ENCODE data around the gene PCP4.

Gene PCP4

GRCh38 chr21:39972471-39972870, 105.2 kb downstream of the PCP4 start:
- Histone ChIP-seq H3K4me3 (ENCODE audit: extremely low read depth, insufficient read depth, low read length, poor library complexity, severe bottlenecking) (no peak overlapping the region), H3K27ac (ENCODE audit: low read depth, low read length, severe bottlenecking) (peak overlapping the region; percentile 76), H3K9me3 (ENCODE audit: control insufficient read depth, low read length) (no peaks in the 10 kb centered on the region), H3K36me3 (ENCODE audit: control insufficient read depth, insufficient read depth, low read length) (no peaks in the 10 kb centered on the region), H3K4me1 (ENCODE audit: control insufficient read depth, insufficient read depth, low read length, poor library complexity, severe bottlenecking) (peaks cover 15% of the 10 kb centered on the region)
- WGBS, 2 experiments (ENCODE audit: insufficient coverage in 2 of 2): 75 to 94% methylated on average over 3 to 4 of the region's 4 CpGs

- Histone ChIP-seq H3K27ac (ENCODE audit: low read depth, low read length, severe bottlenecking) (no peak overlapping the region), H3K36me3 (ENCODE audit: control insufficient read depth, insufficient read depth, low read length) (no peaks in the 10 kb centered on the region), H3K9me3 (ENCODE audit: control insufficient read depth, low read length) (no peaks in the 10 kb centered on the region), H3K4me3 (ENCODE audit: extremely low read depth, insufficient read depth, low read length, poor library complexity, severe bottlenecking) (no peak overlapping the region), H3K4me1 (ENCODE audit: control insufficient read depth, insufficient read depth, low read length, poor library complexity, severe bottlenecking) (peaks cover 15% of the 10 kb centered on the region)
- 83 to 91% methylated on average over 13 to 14 of the region's 14 CpGs for WGBS, 2 experiments (ENCODE audit: insufficient coverage in 2 of 2)
Measured at GRCh38 chr21:39972976-39973770, 105.9 kb downstream of the PCP4 start.

GRCh38 chr21:39976800-39977199, 109.6 kb downstream of the PCP4 start:
- WGBS, 2 experiments (ENCODE audit: insufficient coverage in 2 of 2): 80 to 83% methylated on average over 1 to 2 of the region's 5 CpGs
- peaks cover 11% of the 10 kb centered on the region for H3K4me1 ChIP-seq (ENCODE audit: control insufficient read depth, insufficient read depth, low read length, poor library complexity, severe bottlenecking)
- no peak overlapping the region for H3K27ac ChIP-seq (ENCODE audit: low read depth, low read length, severe bottlenecking)
- no peak overlapping the region for H3K4me3 ChIP-seq (ENCODE audit: extremely low read depth, insufficient read depth, low read length, poor library complexity, severe bottlenecking)
- no peaks in the 10 kb centered on the region for H3K9me3 ChIP-seq (ENCODE audit: control insufficient read depth, low read length)
- no peaks in the 10 kb centered on the region for H3K36me3 ChIP-seq (ENCODE audit: control insufficient read depth, insufficient read depth, low read length)

All from mesodermal cell (in vitro differentiated cells).